BJ (cell line): Measurements from ENCODE around the gene RHPN2. TPM values are rescaled to one million over a fixed set of nuclear protein-coding genes. Genes with fewer than 3 reads are reported as not detected.
"Not testable (repeated sequence)": the region's sequence is repeated elsewhere in the genome, so short reads cannot be mapped to it uniquely, and the experiment has no call there.

Experiments
- CTCF ChIA-PET: fragments of 350-600 bp; formaldehyde crosslinking; extraction: SDS; loops from one replicate; lab custom pipeline; 2021; ENCODE audit warnings: antibody characterized with exemption, inconsistent platforms; lab: Yijun Ruan, JAX
- POLR2A ChIA-PET: fragments of 300-600 bp; sonication (Branson Sonifier 250); formaldehyde crosslinking; extraction: SDS; loops from one replicate; lab custom pipeline; 2021; ENCODE audit warnings: antibody characterized with exemption; lab: Charles Lee
- DNase-seq: peaks from one replicate; pipeline ENCODE4 v3.0.0-alpha.2; 2011; ENCODE audit warnings: low read depth
- H3K27me3 ChIP-seq: 2 replicates; pipeline ENCODE4 v1.6.0; 2011; ENCODE audit warnings: low read length; ENCODE audit not compliant: control insufficient read depth, insufficient read depth
- H3K36me3 ChIP-seq: 2 replicates; pipeline ENCODE4 v1.5.1; 2011; ENCODE audit warnings: low read length; ENCODE audit not compliant: control insufficient read depth, insufficient read depth
- H3K4me3 ChIP-seq: 2 replicates; pipeline ENCODE4 v1.5.1; 2011; ENCODE audit warnings: low read depth, mild to moderate bottlenecking, control low read depth, low read length
- polyA plus RNA-seq: library from polyadenylated mRNA; depleted of rRNA; stranded (reverse); fragments of >200 nt; gene quantifications from 2 replicates; pipeline ENCODE4 v1.2.3, GENCODE V29; 2011
- TF ChIP-seq, protein P1 (sequence below): IDR thresholded peaks from 2 replicates; pipeline ENCODE4 v1.5.1; 2011; ENCODE audit warnings: low read depth, mild to moderate bottlenecking, control low read depth, inconsistent platforms, low read length, moderate library complexity; ENCODE audit not compliant: insufficient read depth

The RHPN2 gene
- polyA plus RNA-seq, 1 experiment, result 7.8 TPM

DNA sequence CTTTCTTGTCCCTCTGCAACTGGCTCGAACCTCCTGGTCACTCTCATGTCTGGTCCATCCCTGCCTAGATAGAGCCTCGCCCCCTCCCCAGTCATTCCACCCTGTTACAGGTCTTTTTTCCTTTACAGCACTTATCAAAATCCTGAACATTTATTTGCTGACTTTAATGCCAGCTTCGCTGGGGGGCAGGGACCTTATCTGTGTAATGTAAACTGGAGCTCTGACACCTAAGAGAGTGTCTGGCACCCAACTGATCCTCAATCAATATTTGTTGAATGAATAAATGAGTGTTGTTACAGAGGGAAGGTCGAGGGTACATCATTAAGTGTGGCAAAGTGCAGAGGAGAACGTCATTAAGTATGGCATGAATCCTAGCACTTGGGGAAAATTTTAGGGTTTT lies 76.0 kb downstream of the RHPN2 start:
- Histone ChIP-seq H3K4me3 (no peak overlapping the region), H3K36me3 (peaks cover 1% of the 10 kb centered on the region; the same call in 1 of the 2 replicates), H3K27me3 (no peaks in the 10 kb centered on the region)
- CTCF ChIA-PET, result no interaction called here
- no peak for DNase-seq
- TF ChIP-seq, protein P1, sequence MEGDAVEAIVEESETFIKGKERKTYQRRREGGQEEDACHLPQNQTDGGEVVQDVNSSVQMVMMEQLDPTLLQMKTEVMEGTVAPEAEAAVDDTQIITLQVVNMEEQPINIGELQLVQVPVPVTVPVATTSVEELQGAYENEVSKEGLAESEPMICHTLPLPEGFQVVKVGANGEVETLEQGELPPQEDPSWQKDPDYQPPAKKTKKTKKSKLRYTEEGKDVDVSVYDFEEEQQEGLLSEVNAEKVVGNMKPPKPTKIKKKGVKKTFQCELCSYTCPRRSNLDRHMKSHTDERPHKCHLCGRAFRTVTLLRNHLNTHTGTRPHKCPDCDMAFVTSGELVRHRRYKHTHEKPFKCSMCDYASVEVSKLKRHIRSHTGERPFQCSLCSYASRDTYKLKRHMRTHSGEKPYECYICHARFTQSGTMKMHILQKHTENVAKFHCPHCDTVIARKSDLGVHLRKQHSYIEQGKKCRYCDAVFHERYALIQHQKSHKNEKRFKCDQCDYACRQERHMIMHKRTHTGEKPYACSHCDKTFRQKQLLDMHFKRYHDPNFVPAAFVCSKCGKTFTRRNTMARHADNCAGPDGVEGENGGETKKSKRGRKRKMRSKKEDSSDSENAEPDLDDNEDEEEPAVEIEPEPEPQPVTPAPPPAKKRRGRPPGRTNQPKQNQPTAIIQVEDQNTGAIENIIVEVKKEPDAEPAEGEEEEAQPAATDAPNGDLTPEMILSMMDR, result no peak
- POLR2A ChIA-PET, result no interaction called here

DNA sequence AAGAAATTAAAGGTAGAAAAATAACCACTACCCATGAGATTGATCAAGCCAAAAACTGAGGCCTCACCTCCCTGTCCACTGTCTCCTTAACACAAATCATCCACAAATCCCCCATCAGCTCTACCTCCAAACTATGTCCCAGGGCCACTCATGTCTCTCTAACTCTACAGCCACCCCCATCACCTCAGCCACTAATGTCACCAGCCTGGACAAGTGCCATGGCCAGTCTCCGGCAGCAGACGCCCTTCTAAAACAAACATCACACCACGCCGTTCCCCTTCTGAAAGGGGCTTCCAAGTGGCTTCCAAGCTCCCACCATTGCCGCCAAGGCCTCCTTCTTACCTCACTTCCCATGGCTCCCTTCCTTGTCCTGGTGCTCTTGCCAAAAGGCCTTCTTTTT lies 76.4 kb downstream of the RHPN2 start:
- POLR2A ChIA-PET, CTCF ChIA-PET, DNase-seq, H3K36me3 ChIP-seq, H3K4me3 ChIP-seq, H3K27me3 ChIP-seq: not testable (repeated sequence)

DNA sequence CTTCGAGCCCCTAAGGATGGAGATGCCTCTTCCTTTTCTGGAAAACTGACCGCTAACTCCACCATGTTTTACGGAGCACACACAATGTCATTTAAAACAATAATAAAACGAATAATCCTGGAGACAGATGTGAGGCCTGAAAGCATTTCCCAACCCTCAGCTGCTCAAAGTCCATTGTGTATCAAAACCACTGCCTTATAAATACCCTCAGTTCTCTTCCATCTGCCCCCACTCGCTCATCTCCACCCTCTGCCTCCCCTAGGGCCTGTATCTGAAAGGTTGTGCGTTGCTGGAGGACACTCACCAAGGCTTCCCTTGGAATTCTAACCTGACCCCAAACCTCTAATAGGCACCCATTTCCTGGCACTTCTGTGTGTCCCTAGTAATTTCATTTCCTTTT lies 82.2 kb downstream of the RHPN2 start:
- H3K36me3 ChIP-seq, DNase-seq, POLR2A ChIA-PET, CTCF ChIA-PET, H3K27me3 ChIP-seq, H3K4me3 ChIP-seq: not testable (repeated sequence)

DNA sequence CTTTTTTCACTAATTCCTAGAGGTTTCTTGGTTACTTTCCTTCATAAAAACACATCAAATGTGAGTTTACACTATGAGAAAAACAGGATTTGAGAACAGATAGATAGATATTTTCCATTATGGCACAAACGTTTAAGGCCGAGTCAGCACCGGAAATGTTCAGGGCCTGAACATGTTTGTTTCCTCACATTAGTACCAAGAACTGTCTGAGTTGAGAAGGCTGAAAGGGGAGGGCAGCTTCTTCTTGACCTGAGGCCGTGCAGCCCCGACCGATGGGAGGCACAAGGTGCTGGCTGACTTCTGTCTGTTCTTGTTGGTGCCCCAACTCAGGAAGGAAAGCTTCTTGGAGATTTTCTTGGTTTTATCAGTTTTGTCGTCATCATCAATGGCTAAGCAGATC lies 84.9 kb downstream of the RHPN2 start:
- CTCF ChIA-PET, DNase-seq, POLR2A ChIA-PET, H3K27me3 ChIP-seq, H3K4me3 ChIP-seq, H3K36me3 ChIP-seq: not testable (repeated sequence)

DNA sequence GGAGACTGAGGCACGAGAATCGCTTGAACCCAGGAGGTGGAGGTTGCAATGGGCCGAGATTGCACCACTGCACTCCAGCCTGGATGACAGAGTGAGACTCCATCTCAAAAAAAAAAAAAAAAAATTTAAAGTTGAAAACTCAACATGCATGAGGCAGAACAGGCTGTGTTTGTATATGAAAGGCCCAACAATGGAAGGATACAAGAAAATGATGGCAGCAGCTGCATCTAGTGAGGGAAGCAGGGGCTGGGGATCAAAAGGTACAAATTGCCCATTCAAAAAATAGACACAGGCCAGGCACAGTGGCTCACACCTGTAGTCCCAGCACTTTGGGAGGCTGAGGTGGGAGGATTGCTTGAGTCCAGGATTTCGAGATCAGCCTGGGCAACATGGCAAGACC lies 86.9 kb downstream of the RHPN2 start:
- CTCF ChIA-PET, result interaction anchor here (1.2 to 4.4 kb wide), 6 partner anchors 7 to 148 kb away, joined by 3 to 21 read pairs (median 10); no protein-coding TSS in a partner anchor
- H3K4me3 ChIP-seq, H3K27me3 ChIP-seq, POLR2A ChIA-PET, DNase-seq, H3K36me3 ChIP-seq: not testable (repeated sequence)

DNA sequence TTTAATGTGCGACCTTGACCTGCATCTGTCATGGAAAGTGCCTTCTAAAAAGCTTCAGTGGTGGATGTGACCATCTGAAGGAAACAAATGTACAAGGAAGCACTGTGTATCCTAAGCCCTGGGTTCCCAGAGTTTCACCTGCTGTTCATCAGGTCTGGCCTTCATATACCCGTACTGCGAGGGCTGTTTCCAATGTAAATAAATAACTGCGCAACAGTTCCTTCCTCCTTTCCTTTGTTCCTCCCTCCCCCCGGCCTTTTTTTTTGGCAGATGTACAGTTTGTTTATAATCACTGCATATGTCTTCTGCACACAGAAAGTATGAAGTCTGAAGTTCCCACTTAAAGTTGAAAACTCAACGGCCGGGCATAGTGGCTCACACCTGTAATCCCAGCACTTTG lies 87.4 kb downstream of the RHPN2 start:
- DNase-seq, result no peak
- TF ChIP-seq, protein P1, result no peak
- no peaks in the 10 kb centered on the region; the same call in 1 of the 2 replicates for H3K36me3 ChIP-seq
- H3K27me3 ChIP-seq, result no peaks in the 10 kb centered on the region
- CTCF ChIA-PET, result interaction anchor here (1.2 to 4.4 kb wide), 10 partner anchors 8 to 168 kb away, joined by 3 to 21 read pairs (median 6); no protein-coding TSS in a partner anchor
- POLR2A ChIA-PET, result no interaction called here
- no peak overlapping the region for H3K4me3 ChIP-seq

DNA sequence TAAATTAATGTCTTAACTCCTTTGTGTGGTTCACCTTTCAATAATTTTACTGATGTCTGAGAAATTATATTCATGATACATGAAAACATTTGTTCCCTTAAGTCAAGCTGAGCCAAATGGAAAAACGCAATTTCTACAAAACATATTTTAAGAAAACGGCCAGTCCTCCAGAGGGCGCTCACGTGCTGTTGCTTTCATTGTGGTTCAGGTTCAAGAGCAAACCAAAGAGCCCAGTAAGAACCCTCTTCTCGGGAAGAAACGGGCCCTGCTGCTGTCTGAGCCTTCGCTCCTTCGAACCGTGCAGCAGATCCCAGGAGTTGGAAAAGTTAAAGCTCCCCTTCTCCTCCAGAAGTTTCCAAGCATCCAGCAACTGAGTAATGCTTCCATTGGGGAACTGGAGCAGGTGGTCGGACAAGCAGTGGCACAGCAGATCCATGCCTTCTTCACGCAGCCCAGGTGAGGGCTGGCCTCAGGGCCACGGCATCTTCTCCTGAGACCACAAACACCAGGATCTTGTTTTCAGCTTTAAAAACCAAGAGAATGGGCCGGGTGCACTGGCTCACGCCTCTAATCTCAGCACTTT lies 88.4 kb downstream of the RHPN2 start:
- no peaks in the 10 kb centered on the region; the same call in 1 of the 2 replicates for H3K36me3 ChIP-seq
- H3K4me3 ChIP-seq, result no peak overlapping the region
- ChIA-PET CTCF (interaction anchor here (0.6 to 4.4 kb wide), 27 partner anchors 8 to 661 kb away, joined by 3 to 21 read pairs (median 4); partner anchors contain the start of gene GPATCH1), POLR2A (no interaction called here)
- TF ChIP-seq, protein P1, result peak; percentile 86
- no peak for DNase-seq
- no peaks in the 10 kb centered on the region for H3K27me3 ChIP-seq
